ENCODE data around the gene MRPL24. TPM values are rescaled to one million over a fixed set of nuclear protein-coding genes. Genes with fewer than 3 reads are reported as not detected.

MRPL24 gene
- total and polyA plus RNA-seq, 9 of the 15 experiments (the other 6 are each of a cell fraction or from before 2014, with no cell fraction given): 74.3 to 267 (median 113) TPM

GRCh38 chr1:156767101-156767878, 26.4 kb upstream of the MRPL24 start, which contains the start of gene PRCC (continued):
- peak; percentile 75 for TF ChIP-seq CXXC5 (CRISPR knock-in tag; IDR thresholded peaks at IDR 0.05)
- TF ChIP-seq ETV6 (IDR thresholded peaks at IDR 0.05; ENCODE audit: borderline replicate concordance in 1 of 2, low read depth in 2 of 2, low read length in 1 of 2): no peak
- peak; percentile 79; the same call in 1 of the 2 replicates for TF ChIP-seq ETV6 (CRISPR knock-in tag; IDR thresholded peaks at IDR 0.05; ENCODE audit: borderline replicate concordance)
- peak in 1 of 2 experiments; percentile 70; a peak in 2 of 3 replicates for TF ChIP-seq CBX3 (IDR thresholded peaks at IDR 0.05; ENCODE audit: borderline replicate concordance in 1 of 2, low read length in 2 of 2)
- peak; percentile 99 for TF ChIP-seq ZNF766 (CRISPR knock-in tag; conservative IDR thresholded peaks at IDR 0.05)
- peak; percentile 59; the same call in 1 of the 2 replicates for TF ChIP-seq TRIM28 (IDR thresholded peaks at IDR 0.05)
- peak; percentile 90 for TF ChIP-seq CREB1 (IDR thresholded peaks at IDR 0.05)
- peak; percentile 81 for TF ChIP-seq CREB1 (CRISPR knock-in tag; IDR thresholded peaks at IDR 0.05)
- TF ChIP-seq, protein P1, sequence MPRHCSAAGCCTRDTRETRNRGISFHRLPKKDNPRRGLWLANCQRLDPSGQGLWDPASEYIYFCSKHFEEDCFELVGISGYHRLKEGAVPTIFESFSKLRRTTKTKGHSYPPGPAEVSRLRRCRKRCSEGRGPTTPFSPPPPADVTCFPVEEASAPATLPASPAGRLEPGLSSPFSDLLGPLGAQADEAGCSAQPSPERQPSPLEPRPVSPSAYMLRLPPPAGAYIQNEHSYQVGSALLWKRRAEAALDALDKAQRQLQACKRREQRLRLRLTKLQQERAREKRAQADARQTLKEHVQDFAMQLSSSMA (CRISPR knock-in tag; IDR thresholded peaks at IDR 0.05): peak; percentile 97
- peak; percentile 67; the same call in 1 of the 2 replicates for TF ChIP-seq KLF6 (CRISPR knock-in tag; IDR thresholded peaks at IDR 0.05; ENCODE audit: borderline replicate concordance)
- peak; percentile 34; the same call in 1 of the 2 replicates for TF ChIP-seq NCOA1 (IDR thresholded peaks at IDR 0.05; ENCODE audit: low read depth)
- TF ChIP-seq UBTF (IDR thresholded peaks at IDR 0.05; ENCODE audit: borderline replicate concordance in 1 of 2, low read depth in 2 of 2, low read length in 2 of 2): peak; percentile 100
- peak; percentile 92 for TF ChIP-seq MTA1 (IDR thresholded peaks at IDR 0.05; ENCODE audit: borderline replicate concordance)
- peak; percentile 66 to 73; a peak in 2 of 4 replicates for TF ChIP-seq MLLT1 (IDR thresholded peaks at IDR 0.05)
- 0 out of 4 replicates have a peak, but pooled peaks of 1 of the 2 experiments have one; percentile 33 for TF ChIP-seq TRIM24 (IDR thresholded peaks at IDR 0.05)
- TF ChIP-seq HLTF (IDR thresholded peaks at IDR 0.05): peak; percentile 75; the same call in 1 of the 2 replicates
- peak; percentile 93 for TF ChIP-seq BRD9 (IDR thresholded peaks at IDR 0.05; ENCODE audit: low read depth, partially characterized antibody)
- peak; percentile 16 for TF ChIP-seq KAT2B (IDR thresholded peaks at IDR 0.05; ENCODE audit: low read depth, low read length)
- TF ChIP-seq ZBTB9 (CRISPR knock-in tag; IDR thresholded peaks at IDR 0.05): peak; percentile 38; the same call in 1 of the 2 replicates
- 0 out of 4 replicates have a peak, but pooled peaks of 1 of the 2 experiments have one; percentile 3 for TF ChIP-seq RAD21 (CRISPR knock-in tag; conservative IDR thresholded peaks at IDR 0.05 in 1 of 2, IDR thresholded peaks at IDR 0.05 in 1 of 2)
- TF ChIP-seq SP1 (CRISPR knock-in tag; IDR thresholded peaks at IDR 0.05): peak; percentile 84; the same call in 1 of the 2 replicates
- peak; percentile 91 for TF ChIP-seq GABPA (tag; conservative IDR thresholded peaks at IDR 0.05; ENCODE audit: low read depth)
